ENCODE measurements around the gene ZNF581.
A peak's percentile ranks its signal among the peaks of the same experiment; 100 is the strongest.

ZNF581 gene

GRCh38 chr19:55643887-55644176 is 383 bp downstream of the ZNF581 start:
- Histone ChIP-seq H3K9me3 (ENCODE audit: low read length) (no peaks in the 10 kb centered on the region), H2AFZ (ENCODE audit: low read length) (no peak overlapping the region), H3K27me3 (ENCODE audit: insufficient read depth, low read length) (no peaks in the 10 kb centered on the region), H3K79me2 (ENCODE audit: insufficient read depth, low read length) (peaks cover 10% of the 10 kb centered on the region), H3K27ac (ENCODE audit: low read depth, low read length, poor library complexity, severe bottlenecking) (peak overlapping the region; percentile 94), H3K36me3 (ENCODE audit: insufficient read depth, low read length) (peaks cover 26% of the 10 kb centered on the region), H3F3A (ENCODE audit: insufficient read depth, low read length) (peaks cover 9% of the 10 kb centered on the region; the same call in 1 of the 2 replicates), H3K4me2 (ENCODE audit: low read length) (peak overlapping the region; percentile 87), H3K9me2 (ENCODE audit: low read depth, low read length) (no peaks in the 10 kb centered on the region), H4K20me1 (ENCODE audit: insufficient read depth, low read length) (no peaks in the 10 kb centered on the region), H3K4me3 (ENCODE audit: low read depth, low read length, poor library complexity, severe bottlenecking) (peak overlapping the region; percentile 89), H3K4me1 (ENCODE audit: insufficient read depth, low read length, severe bottlenecking) (peaks cover 65% of the 10 kb centered on the region), H3K9ac (ENCODE audit: low read length) (peak overlapping the region; percentile 96)
- TF ChIP-seq CTCF (IDR thresholded peaks at IDR 0.05; ENCODE audit: low read length) (no peak), EZH2 (IDR thresholded peaks at IDR 0.05; ENCODE audit: borderline replicate concordance, low read length) (no peak)

- Histone ChIP-seq H3K36me3 (ENCODE audit: insufficient read depth, low read length) (peaks cover 26% of the 10 kb centered on the region), H3F3A (ENCODE audit: insufficient read depth, low read length) (peaks cover 9% of the 10 kb centered on the region; the same call in 1 of the 2 replicates), H3K4me2 (ENCODE audit: low read length) (peak overlapping the region; percentile 87), H3K4me1 (ENCODE audit: insufficient read depth, low read length, severe bottlenecking) (peaks cover 67% of the 10 kb centered on the region), H3K9ac (ENCODE audit: low read length) (peak overlapping the region; percentile 96), H2AFZ (ENCODE audit: low read length) (no peak overlapping the region), H3K9me2 (ENCODE audit: low read depth, low read length) (no peaks in the 10 kb centered on the region), H3K79me2 (ENCODE audit: insufficient read depth, low read length) (peaks cover 10% of the 10 kb centered on the region), H3K9me3 (ENCODE audit: low read length) (no peaks in the 10 kb centered on the region), H4K20me1 (ENCODE audit: insufficient read depth, low read length) (no peaks in the 10 kb centered on the region), H3K27ac (ENCODE audit: low read depth, low read length, poor library complexity, severe bottlenecking) (peak overlapping the region; percentile 94), H3K4me3 (ENCODE audit: low read depth, low read length, poor library complexity, severe bottlenecking) (peak overlapping the region; percentile 89), H3K27me3 (ENCODE audit: insufficient read depth, low read length) (no peaks in the 10 kb centered on the region)
- TF ChIP-seq CTCF (IDR thresholded peaks at IDR 0.05; ENCODE audit: low read length), result no peak
- TF ChIP-seq EZH2 (IDR thresholded peaks at IDR 0.05; ENCODE audit: borderline replicate concordance, low read length), result no peak
Measured at GRCh38 chr19:55644191-55644833, 863 bp downstream of the ZNF581 start.

- Histone ChIP-seq H3K9me3 (ENCODE audit: low read length) (no peaks in the 10 kb centered on the region), H4K20me1 (ENCODE audit: insufficient read depth, low read length) (no peaks in the 10 kb centered on the region), H3K79me2 (ENCODE audit: insufficient read depth, low read length) (peaks cover 10% of the 10 kb centered on the region), H3K9me2 (ENCODE audit: low read depth, low read length) (no peaks in the 10 kb centered on the region), H3K27ac (ENCODE audit: low read depth, low read length, poor library complexity, severe bottlenecking) (peak overlapping the region; percentile 94), H3K27me3 (ENCODE audit: insufficient read depth, low read length) (no peaks in the 10 kb centered on the region), H3K4me2 (ENCODE audit: low read length) (peak overlapping the region; percentile 87), H3K4me1 (ENCODE audit: insufficient read depth, low read length, severe bottlenecking) (peaks cover 66% of the 10 kb centered on the region), H3F3A (ENCODE audit: insufficient read depth, low read length) (peaks cover 9% of the 10 kb centered on the region; the same call in 1 of the 2 replicates), H3K4me3 (ENCODE audit: low read depth, low read length, poor library complexity, severe bottlenecking) (peak overlapping the region; percentile 89), H2AFZ (ENCODE audit: low read length) (no peak overlapping the region), H3K9ac (ENCODE audit: low read length) (peak overlapping the region; percentile 96), H3K36me3 (ENCODE audit: insufficient read depth, low read length) (peaks cover 25% of the 10 kb centered on the region)
- TF ChIP-seq CTCF (IDR thresholded peaks at IDR 0.05; ENCODE audit: low read length) (no peak), EZH2 (IDR thresholded peaks at IDR 0.05; ENCODE audit: borderline replicate concordance, low read length) (no peak)
Measured at GRCh38 chr19:55644842-55645511, 1.5 kb downstream of the ZNF581 start.
